ENCODE results near the gene UGT1A6.
"Not testable (repeated sequence)": the region's sequence is repeated elsewhere in the genome, so short reads cannot be mapped to it uniquely, and the experiment has no call there.

Gene UGT1A6

DNA sequence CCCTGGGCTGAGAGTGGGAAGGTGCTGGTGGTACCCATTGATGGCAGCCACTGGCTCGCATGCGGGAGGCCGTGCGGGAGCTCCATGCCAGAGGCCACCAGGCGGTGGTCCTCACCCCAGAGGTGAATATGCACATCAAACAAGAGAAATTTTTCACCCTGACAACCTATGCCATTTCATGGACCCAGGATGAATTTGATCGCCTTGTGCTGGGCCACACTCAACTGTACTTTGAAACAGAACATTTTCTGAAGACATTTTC, 54.5 kb downstream of the UGT1A6 start:
- H3K27me3 ChIP-seq (ENCODE audit: insufficient read depth, low read length, poor library complexity), result no peaks in the 10 kb centered on the region
- H3K27ac ChIP-seq (ENCODE audit: low read depth, low read length), result no peak overlapping the region
- H3K36me3 ChIP-seq (ENCODE audit: control insufficient read depth, insufficient read depth, low read length), result no peaks in the 10 kb centered on the region
- no peaks in the 10 kb centered on the region for H3K79me2 ChIP-seq (ENCODE audit: control insufficient read depth, insufficient read depth, low read length)
- no peak overlapping the region for H2AK5ac ChIP-seq (ENCODE audit: low read length)
- no peak overlapping the region for H3K4ac ChIP-seq (ENCODE audit: low read depth, low read length)
- H4K5ac ChIP-seq (ENCODE audit: low read length), result no peak overlapping the region
- no CpG with 5 or more reads among the region's 6 CpGs for WGBS (ENCODE audit: extremely low coverage, insufficient coverage, low lambda C conversion rate)
- H3K4me3 ChIP-seq (ENCODE audit: low read length), result no peak overlapping the region
- H3K18ac ChIP-seq (ENCODE audit: low read length), result no peak overlapping the region
- no peak overlapping the region for H2BK15ac ChIP-seq (replicated peaks; ENCODE audit: low read depth)
- H3K56ac ChIP-seq (ENCODE audit: low read length), result no peak overlapping the region
- no peak overlapping the region for H3K4me2 ChIP-seq (ENCODE audit: low read length)
- H3K4me1 ChIP-seq (ENCODE audit: control insufficient read depth, low read depth, low read length), result no peaks in the 10 kb centered on the region
- no peak overlapping the region for H3K9ac ChIP-seq (ENCODE audit: low read length)
- DNase-seq, result no peak
- no peak overlapping the region for H2BK5ac ChIP-seq (ENCODE audit: low read length)
- no peaks in the 10 kb centered on the region for H3K79me1 ChIP-seq (ENCODE audit: low read length)
- no peak overlapping the region for H2BK120ac ChIP-seq (ENCODE audit: low read depth, low read length)
- no peak overlapping the region for H3K23ac ChIP-seq (ENCODE audit: low read length)
- no peak overlapping the region for H4K8ac ChIP-seq (ENCODE audit: low read depth, low read length)

- not testable (repeated sequence) for H3K4me1 ChIP-seq (ENCODE audit: control insufficient read depth, low read depth, low read length); H4K8ac ChIP-seq (ENCODE audit: low read depth, low read length); H3K36me3 ChIP-seq (ENCODE audit: control insufficient read depth, insufficient read depth, low read length); H3K18ac ChIP-seq (ENCODE audit: low read length); H3K4me2 ChIP-seq (ENCODE audit: low read length); H3K9ac ChIP-seq (ENCODE audit: low read length); H3K79me2 ChIP-seq (ENCODE audit: control insufficient read depth, insufficient read depth, low read length); H3K27me3 ChIP-seq (ENCODE audit: insufficient read depth, low read length, poor library complexity); H3K27ac ChIP-seq (ENCODE audit: low read depth, low read length); H2BK5ac ChIP-seq (ENCODE audit: low read length); H3K79me1 ChIP-seq (ENCODE audit: low read length); H3K4ac ChIP-seq (ENCODE audit: low read depth, low read length); H2BK120ac ChIP-seq (ENCODE audit: low read depth, low read length); H3K56ac ChIP-seq (ENCODE audit: low read length); H4K5ac ChIP-seq (ENCODE audit: low read length); DNase-seq; H3K23ac ChIP-seq (ENCODE audit: low read length); H2BK15ac ChIP-seq (replicated peaks; ENCODE audit: low read depth); H2AK5ac ChIP-seq (ENCODE audit: low read length); H3K4me3 ChIP-seq (ENCODE audit: low read length)
- WGBS (ENCODE audit: extremely low coverage, insufficient coverage, low lambda C conversion rate), result no CpG with 5 or more reads among the region's 2 CpGs
These were observed 58.0 kb downstream of the UGT1A6 start for GRCh38 chr2:233750689-233751088.

- not testable (repeated sequence) for H3K9ac ChIP-seq (ENCODE audit: low read length); DNase-seq; H3K27me3 ChIP-seq (ENCODE audit: insufficient read depth, low read length, poor library complexity); H3K79me1 ChIP-seq (ENCODE audit: low read length); H3K4me1 ChIP-seq (ENCODE audit: control insufficient read depth, low read depth, low read length); H3K56ac ChIP-seq (ENCODE audit: low read length); H3K4me3 ChIP-seq (ENCODE audit: low read length); H2BK120ac ChIP-seq (ENCODE audit: low read depth, low read length); H4K5ac ChIP-seq (ENCODE audit: low read length); H3K79me2 ChIP-seq (ENCODE audit: control insufficient read depth, insufficient read depth, low read length); H3K4ac ChIP-seq (ENCODE audit: low read depth, low read length); H3K27ac ChIP-seq (ENCODE audit: low read depth, low read length); H3K23ac ChIP-seq (ENCODE audit: low read length); H3K36me3 ChIP-seq (ENCODE audit: control insufficient read depth, insufficient read depth, low read length); H3K4me2 ChIP-seq (ENCODE audit: low read length); H3K18ac ChIP-seq (ENCODE audit: low read length); H2BK15ac ChIP-seq (replicated peaks; ENCODE audit: low read depth); H2BK5ac ChIP-seq (ENCODE audit: low read length); H2AK5ac ChIP-seq (ENCODE audit: low read length); H4K8ac ChIP-seq (ENCODE audit: low read depth, low read length)
- WGBS (ENCODE audit: extremely low coverage, insufficient coverage, low lambda C conversion rate), result no CpG with 5 or more reads among the region's 2 CpGs
These were observed 58.7 kb downstream of the UGT1A6 start for GRCh38 chr2:233751212-233752009.

GRCh38 chr2:233754872-233755611, 62.4 kb downstream of the UGT1A6 start:
- H3K27me3 ChIP-seq (ENCODE audit: insufficient read depth, low read length, poor library complexity), result no peaks in the 10 kb centered on the region
- H2BK120ac ChIP-seq (ENCODE audit: low read depth, low read length), result no peak overlapping the region
- H3K79me2 ChIP-seq (ENCODE audit: control insufficient read depth, insufficient read depth, low read length), result no peaks in the 10 kb centered on the region
- no peak overlapping the region for H3K9ac ChIP-seq (ENCODE audit: low read length)
- DNase-seq, result no peak
- H3K56ac ChIP-seq (ENCODE audit: low read length), result no peak overlapping the region
- no peak overlapping the region for H2BK15ac ChIP-seq (replicated peaks; ENCODE audit: low read depth)
- no peak overlapping the region for H3K4me2 ChIP-seq (ENCODE audit: low read length)
- no peak overlapping the region for H3K18ac ChIP-seq (ENCODE audit: low read length)
- H3K27ac ChIP-seq (ENCODE audit: low read depth, low read length), result no peak overlapping the region
- WGBS (ENCODE audit: extremely low coverage, insufficient coverage, low lambda C conversion rate), result no CpG with 5 or more reads among the region's 44 CpGs
- no peaks in the 10 kb centered on the region for H3K4me1 ChIP-seq (ENCODE audit: control insufficient read depth, low read depth, low read length)
- no peak overlapping the region for H3K23ac ChIP-seq (ENCODE audit: low read length)
- no peak overlapping the region for H4K5ac ChIP-seq (ENCODE audit: low read length)
- H3K4me3 ChIP-seq (ENCODE audit: low read length), result no peak overlapping the region
- no peak overlapping the region for H2AK5ac ChIP-seq (ENCODE audit: low read length)
- H2BK5ac ChIP-seq (ENCODE audit: low read length), result no peak overlapping the region
- no peak overlapping the region for H3K4ac ChIP-seq (ENCODE audit: low read depth, low read length)
- no peak overlapping the region for H4K8ac ChIP-seq (ENCODE audit: low read depth, low read length)
- H3K36me3 ChIP-seq (ENCODE audit: control insufficient read depth, insufficient read depth, low read length), result no peaks in the 10 kb centered on the region
- H3K79me1 ChIP-seq (ENCODE audit: low read length), result no peaks in the 10 kb centered on the region

GRCh38 chr2:233756429-233757081, 63.9 kb downstream of the UGT1A6 start:
- no peaks in the 10 kb centered on the region for H3K27me3 ChIP-seq (ENCODE audit: insufficient read depth, low read length, poor library complexity)
- H3K23ac ChIP-seq (ENCODE audit: low read length), result no peak overlapping the region
- H4K5ac ChIP-seq (ENCODE audit: low read length), result no peak overlapping the region
- H3K79me2 ChIP-seq (ENCODE audit: control insufficient read depth, insufficient read depth, low read length), result no peaks in the 10 kb centered on the region
- no peak overlapping the region for H3K56ac ChIP-seq (ENCODE audit: low read length)
- no peak overlapping the region for H3K4me2 ChIP-seq (ENCODE audit: low read length)
- H2BK15ac ChIP-seq (replicated peaks; ENCODE audit: low read depth), result no peak overlapping the region
- no peak overlapping the region for H2BK5ac ChIP-seq (ENCODE audit: low read length)
- H3K9ac ChIP-seq (ENCODE audit: low read length), result no peak overlapping the region
- no peak for DNase-seq
- H3K4ac ChIP-seq (ENCODE audit: low read depth, low read length), result no peak overlapping the region
- no peak overlapping the region for H3K4me3 ChIP-seq (ENCODE audit: low read length)
- no peak overlapping the region for H2BK120ac ChIP-seq (ENCODE audit: low read depth, low read length)
- no peak overlapping the region for H4K8ac ChIP-seq (ENCODE audit: low read depth, low read length)
- H2AK5ac ChIP-seq (ENCODE audit: low read length), result no peak overlapping the region
- H3K18ac ChIP-seq (ENCODE audit: low read length), result no peak overlapping the region
- no peak overlapping the region for H3K27ac ChIP-seq (ENCODE audit: low read depth, low read length)
- H3K4me1 ChIP-seq (ENCODE audit: control insufficient read depth, low read depth, low read length), result no peaks in the 10 kb centered on the region
- no peaks in the 10 kb centered on the region for H3K36me3 ChIP-seq (ENCODE audit: control insufficient read depth, insufficient read depth, low read length)
- no CpG with 5 or more reads among the region's 7 CpGs for WGBS (ENCODE audit: extremely low coverage, insufficient coverage, low lambda C conversion rate)
- no peaks in the 10 kb centered on the region for H3K79me1 ChIP-seq (ENCODE audit: low read length)

Data from mesendoderm (in vitro differentiated cells).